ENCODE data around the gene DPEP1. TPM values are rescaled to one million over a fixed set of nuclear protein-coding genes. Genes with fewer than 3 reads are reported as not detected.
A peak's percentile ranks its signal among the peaks of the same experiment; 100 is the strongest.
"Not testable (repeated sequence)": the region's sequence is repeated elsewhere in the genome, so short reads cannot be mapped to it uniquely, and the experiment has no call there.

Gene DPEP1
- total RNA-seq, 2 experiments from 2014 or later: not detected

DNA sequence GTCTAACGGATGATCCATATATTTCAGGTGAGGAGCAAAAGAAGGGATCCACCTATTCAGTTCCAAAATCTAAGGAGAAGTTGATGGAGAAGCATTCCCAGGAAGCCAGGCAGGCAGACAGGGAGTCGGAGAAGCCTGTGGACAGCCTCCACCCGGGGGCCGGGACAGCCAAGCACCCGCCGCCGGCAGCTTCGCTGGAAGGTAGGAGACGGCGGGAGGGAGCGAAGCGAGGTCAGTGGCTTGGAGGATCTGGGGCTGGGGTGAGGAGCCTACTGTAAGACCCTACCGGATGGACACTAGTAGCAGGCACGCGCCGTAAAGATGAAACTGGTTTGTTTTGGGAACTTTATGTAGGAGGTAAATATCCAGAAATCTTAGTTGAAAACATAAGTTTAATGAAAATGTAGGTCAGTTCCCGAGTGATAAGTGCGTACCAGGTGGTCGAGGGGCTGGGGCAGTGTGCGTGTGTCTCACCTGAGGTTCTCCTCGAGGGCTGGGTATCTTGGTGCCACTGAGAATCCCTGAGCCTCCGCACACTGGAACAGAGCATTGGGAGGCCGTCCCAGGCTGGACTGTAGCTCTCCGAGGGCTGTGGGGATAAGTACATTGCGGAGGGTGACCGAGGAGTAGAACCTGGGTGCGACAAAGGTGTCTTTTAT is 44.9 kb downstream of the DPEP1 start:
- Mint-ChIP-seq H3K4me3 (peak overlapping the region; percentile 93), H3K9me3 (no peaks in the 10 kb centered on the region), H3K27me3 (no peaks in the 10 kb centered on the region), H3K36me3 (ENCODE audit: low read depth) (peaks cover 27% of the 10 kb centered on the region), H3K4me1 (ENCODE audit: low read depth) (peaks cover 34% of the 10 kb centered on the region), H3K27ac (peak overlapping the region; percentile 81)
- intact Hi-C loops (cut with DNase I, micrococcal nuclease): loop anchor here in 1 of 2 experiments (5.0 kb wide), 2 partner anchors 96 to 801 kb away; partner anchors contain the start of genes GALNS, RPL13 and TRAPPC2L
- TF ChIP-seq, protein P1, sequence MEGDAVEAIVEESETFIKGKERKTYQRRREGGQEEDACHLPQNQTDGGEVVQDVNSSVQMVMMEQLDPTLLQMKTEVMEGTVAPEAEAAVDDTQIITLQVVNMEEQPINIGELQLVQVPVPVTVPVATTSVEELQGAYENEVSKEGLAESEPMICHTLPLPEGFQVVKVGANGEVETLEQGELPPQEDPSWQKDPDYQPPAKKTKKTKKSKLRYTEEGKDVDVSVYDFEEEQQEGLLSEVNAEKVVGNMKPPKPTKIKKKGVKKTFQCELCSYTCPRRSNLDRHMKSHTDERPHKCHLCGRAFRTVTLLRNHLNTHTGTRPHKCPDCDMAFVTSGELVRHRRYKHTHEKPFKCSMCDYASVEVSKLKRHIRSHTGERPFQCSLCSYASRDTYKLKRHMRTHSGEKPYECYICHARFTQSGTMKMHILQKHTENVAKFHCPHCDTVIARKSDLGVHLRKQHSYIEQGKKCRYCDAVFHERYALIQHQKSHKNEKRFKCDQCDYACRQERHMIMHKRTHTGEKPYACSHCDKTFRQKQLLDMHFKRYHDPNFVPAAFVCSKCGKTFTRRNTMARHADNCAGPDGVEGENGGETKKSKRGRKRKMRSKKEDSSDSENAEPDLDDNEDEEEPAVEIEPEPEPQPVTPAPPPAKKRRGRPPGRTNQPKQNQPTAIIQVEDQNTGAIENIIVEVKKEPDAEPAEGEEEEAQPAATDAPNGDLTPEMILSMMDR (IDR thresholded peaks at IDR 0.05): no peak
- Histone ChIP-seq H3K36me3 (ENCODE audit: insufficient read depth, low read length) (peaks cover 21% of the 10 kb centered on the region), H3K9me3 (ENCODE audit: control insufficient read depth in 1 of 2, insufficient read depth in 1 of 2, low read length in 2 of 2) (no peaks in the 10 kb centered on the region), H3K27me3 (ENCODE audit: control insufficient read depth in 1 of 2, insufficient read depth in 2 of 2, low read length in 2 of 2) (no peaks in the 10 kb centered on the region), H3K27ac (ENCODE audit: low read depth in 1 of 2, low read length in 2 of 2) (peak overlapping the region in 1 of 2 donors; percentile 52), H3K4me3 (ENCODE audit: low read length) (peak overlapping the region; percentile 91), H3K4me1 (ENCODE audit: insufficient read depth, low read length) (peaks cover 34% of the 10 kb centered on the region)
- ChIA-PET POLR2A (interaction anchor here (0.6 to 1.7 kb wide), 3 partner anchors 151 to 351 kb away, joined by 3 to 5 read pairs (median 4); partner anchors contain the start of gene SPG7), CTCF (interaction anchor here (1.0 kb wide), 2 partner anchors 42 to 43 kb away, joined by 3 to 6 read pairs; partner anchors contain the start of gene SPATA2L)
- ATAC-seq (ENCODE audit: poor library complexity) (no peak), DNase-seq (peak in 2 of 14 experiments; percentile 13 to 42)

DNA sequence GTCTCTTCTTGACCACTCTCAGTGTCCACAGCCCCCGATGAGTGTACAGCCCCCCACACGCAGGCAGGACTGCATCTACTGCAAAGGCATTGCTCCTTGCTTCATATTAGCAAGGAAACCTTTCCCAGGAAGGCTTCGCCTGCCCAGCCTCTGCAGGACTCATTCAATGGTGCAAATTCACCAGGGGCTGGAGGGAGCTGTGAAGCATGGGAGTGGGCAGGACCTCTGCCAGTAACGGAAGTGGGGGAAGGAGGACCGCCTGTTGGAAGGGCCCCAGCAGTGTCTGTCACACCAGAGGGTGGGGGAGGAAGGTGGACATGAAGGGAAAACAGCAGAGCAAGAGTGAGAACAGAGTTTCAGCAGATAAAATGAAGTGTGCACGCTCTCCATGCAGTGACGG is 46.7 kb downstream of the DPEP1 start:
- Mint-ChIP-seq H3K27me3 (no peaks in the 10 kb centered on the region), H3K4me1 (ENCODE audit: low read depth) (peaks cover 24% of the 10 kb centered on the region), H3K27ac (no peak overlapping the region), H3K9me3 (no peaks in the 10 kb centered on the region), H3K36me3 (ENCODE audit: low read depth) (peaks cover 23% of the 10 kb centered on the region), H3K4me3 (peak overlapping the region; percentile 56)
- intact Hi-C loops (cut with DNase I, micrococcal nuclease): no loop called here
- peaks cover 16% of the 10 kb centered on the region for H3K36me3 ChIP-seq (ENCODE audit: insufficient read depth, low read length)
- H3K4me3 ChIP-seq (ENCODE audit: low read length): no peak overlapping the region
- TF ChIP-seq, protein P1 (IDR thresholded peaks at IDR 0.05): no peak
- ATAC-seq (ENCODE audit: poor library complexity) (no peak), DNase-seq (no peak)
- H3K27ac ChIP-seq (ENCODE audit: low read depth in 1 of 2, low read length in 2 of 2): no peak overlapping the region
- no peaks in the 10 kb centered on the region for H3K27me3 ChIP-seq (ENCODE audit: control insufficient read depth in 1 of 2, insufficient read depth in 2 of 2, low read length in 2 of 2)
- ChIA-PET CTCF (no interaction called here), POLR2A (no interaction called here)
- peaks cover 34% of the 10 kb centered on the region for H3K4me1 ChIP-seq (ENCODE audit: insufficient read depth, low read length)
- no peaks in the 10 kb centered on the region for H3K9me3 ChIP-seq (ENCODE audit: control insufficient read depth in 1 of 2, insufficient read depth in 1 of 2, low read length in 2 of 2)

DNA sequence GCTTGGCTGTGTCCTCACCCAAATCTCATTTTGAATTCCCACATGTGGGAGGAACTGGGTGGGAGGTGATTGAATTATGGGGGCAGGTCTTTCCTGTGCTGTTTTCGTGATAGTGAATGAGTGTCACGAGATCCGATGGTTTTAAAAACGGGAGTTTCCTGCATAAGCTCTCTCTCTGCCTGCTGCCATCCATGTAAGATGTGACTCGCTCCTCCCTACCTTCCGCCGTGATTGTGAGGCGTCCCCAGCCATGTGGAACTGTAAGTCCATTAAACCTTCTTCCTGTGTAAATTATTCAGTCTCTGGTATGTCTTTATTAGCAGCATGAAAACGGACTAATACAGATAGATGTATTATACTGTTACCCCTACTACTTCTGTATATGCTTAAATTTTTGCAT is 47.8 kb downstream of the DPEP1 start:
- H3K27ac Mint-ChIP-seq: no peak overlapping the region
- H3K9me3 Mint-ChIP-seq: no peaks in the 10 kb centered on the region
- ChIA-PET CTCF (no interaction called here), POLR2A (no interaction called here)
- no peaks in the 10 kb centered on the region for H3K9me3 ChIP-seq (ENCODE audit: control insufficient read depth in 1 of 2, insufficient read depth in 1 of 2, low read length in 2 of 2)
- ATAC-seq (ENCODE audit: poor library complexity): no peak
- peaks cover 15% of the 10 kb centered on the region for H3K4me1 Mint-ChIP-seq (ENCODE audit: low read depth)
- no peaks in the 10 kb centered on the region for H3K27me3 Mint-ChIP-seq
- intact Hi-C loops (cut with DNase I, micrococcal nuclease): no loop called here
- peaks cover 29% of the 10 kb centered on the region for H3K4me1 ChIP-seq (ENCODE audit: insufficient read depth, low read length)
- TF ChIP-seq, protein P1 (IDR thresholded peaks at IDR 0.05): no peak
- peaks cover 16% of the 10 kb centered on the region for H3K36me3 ChIP-seq (ENCODE audit: insufficient read depth, low read length)
- no peak overlapping the region for H3K27ac ChIP-seq (ENCODE audit: low read depth in 1 of 2, low read length in 2 of 2)
- peaks cover 23% of the 10 kb centered on the region for H3K36me3 Mint-ChIP-seq (ENCODE audit: low read depth)
- no peak for DNase-seq
- H3K4me3 ChIP-seq (ENCODE audit: low read length): no peak overlapping the region
- peak overlapping the region; percentile 73 for H3K4me3 Mint-ChIP-seq
- no peaks in the 10 kb centered on the region for H3K27me3 ChIP-seq (ENCODE audit: control insufficient read depth in 1 of 2, insufficient read depth in 2 of 2, low read length in 2 of 2)

DNA sequence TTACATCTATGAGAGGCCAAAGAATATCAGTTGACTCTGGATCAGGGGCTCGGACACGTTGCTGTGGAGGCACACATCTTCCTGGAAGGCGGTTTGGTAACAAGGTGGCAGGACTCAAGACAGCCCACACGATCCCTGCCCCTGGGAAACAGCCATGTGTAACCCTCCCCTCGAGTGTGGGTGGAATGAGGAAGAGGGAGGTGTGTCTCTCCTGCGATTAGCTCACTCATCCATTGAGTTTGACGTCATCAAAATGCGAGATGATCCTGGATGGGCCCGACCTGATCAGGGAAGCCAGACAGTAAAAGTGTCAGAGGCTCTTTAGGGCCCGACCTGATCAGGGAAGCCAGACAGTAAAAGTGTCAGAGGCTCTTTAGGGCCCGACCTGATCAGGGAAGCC is 50.8 kb downstream of the DPEP1 start:
- POLR2A ChIA-PET; H3K4me3 Mint-ChIP-seq; H3K4me3 ChIP-seq (ENCODE audit: low read length); intact Hi-C loops (cut with DNase I, micrococcal nuclease); H3K27me3 Mint-ChIP-seq; ATAC-seq (ENCODE audit: poor library complexity); H3K27ac Mint-ChIP-seq; H3K4me1 Mint-ChIP-seq (ENCODE audit: low read depth); CTCF ChIA-PET; H3K27ac ChIP-seq (ENCODE audit: low read depth in 1 of 2, low read length in 2 of 2); H3K9me3 Mint-ChIP-seq; DNase-seq; H3K27me3 ChIP-seq (ENCODE audit: control insufficient read depth in 1 of 2, insufficient read depth in 2 of 2, low read length in 2 of 2); H3K9me3 ChIP-seq (ENCODE audit: control insufficient read depth in 1 of 2, insufficient read depth in 1 of 2, low read length in 2 of 2): not testable (repeated sequence)
- peaks cover 16% of the 10 kb centered on the region for H3K36me3 ChIP-seq (ENCODE audit: insufficient read depth, low read length)
- H3K4me1 ChIP-seq (ENCODE audit: insufficient read depth, low read length): peaks cover 11% of the 10 kb centered on the region
- peaks cover 16% of the 10 kb centered on the region for H3K36me3 Mint-ChIP-seq (ENCODE audit: low read depth)

DNA sequence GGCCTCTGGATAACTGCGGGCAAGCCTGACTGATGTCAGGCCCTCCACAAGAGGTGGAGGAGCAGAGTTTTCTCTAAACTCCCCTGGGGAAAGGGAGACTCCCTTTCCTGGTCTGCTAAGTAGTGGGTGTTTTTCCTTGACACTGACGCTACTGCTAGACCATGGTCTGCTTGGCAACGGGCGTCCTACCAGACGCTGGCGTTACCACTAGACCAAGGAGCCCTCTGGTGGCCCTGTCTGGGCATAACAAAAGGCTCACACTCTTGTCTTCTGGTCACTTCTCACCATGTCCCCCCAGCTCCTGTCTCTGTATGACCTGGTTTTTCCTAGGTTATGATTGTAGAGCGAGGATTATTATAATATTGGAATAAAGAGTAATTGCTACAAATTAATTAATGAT is 53.6 kb downstream of the DPEP1 start:
- CTCF ChIA-PET; H3K27me3 ChIP-seq (ENCODE audit: control insufficient read depth in 1 of 2, insufficient read depth in 2 of 2, low read length in 2 of 2); POLR2A ChIA-PET; H3K4me3 Mint-ChIP-seq; H3K9me3 Mint-ChIP-seq; H3K9me3 ChIP-seq (ENCODE audit: control insufficient read depth in 1 of 2, insufficient read depth in 1 of 2, low read length in 2 of 2); H3K36me3 Mint-ChIP-seq (ENCODE audit: low read depth); H3K27me3 Mint-ChIP-seq; H3K4me1 ChIP-seq (ENCODE audit: insufficient read depth, low read length); H3K36me3 ChIP-seq (ENCODE audit: insufficient read depth, low read length); DNase-seq; H3K27ac Mint-ChIP-seq; H3K27ac ChIP-seq (ENCODE audit: low read depth in 1 of 2, low read length in 2 of 2); intact Hi-C loops (cut with DNase I, micrococcal nuclease); ATAC-seq (ENCODE audit: poor library complexity); H3K4me3 ChIP-seq (ENCODE audit: low read length); H3K4me1 Mint-ChIP-seq (ENCODE audit: low read depth): not testable (repeated sequence)

Data from CD4-positive, alpha-beta T cell (primary cell).